Nephron progenitor cell (in vitro differentiated cells): Measurements from ENCODE around the gene ZDHHC14.
"Not testable (repeated sequence)": the region's sequence is repeated elsewhere in the genome, so short reads cannot be mapped to it uniquely, and the experiment has no call there.

Experiments used
- DNase-seq: peaks from one replicate; pipeline ENCODE4 v3.0.0; 2021
- H3K27ac Mint-ChIP-seq: 2 replicates; pipeline ENCODE4 v1.8.0; 2021; ENCODE audit warnings: mild to moderate bottlenecking, moderate library complexity, mixed read lengths
- H3K27me3 Mint-ChIP-seq: 2 replicates; pipeline ENCODE4 v1.8.0; 2021; ENCODE audit warnings: mild to moderate bottlenecking, low read depth, mixed read lengths; ENCODE audit not compliant: poor library complexity
- H3K36me3 Mint-ChIP-seq: 2 replicates; pipeline ENCODE4 v1.8.0; 2021; ENCODE audit warnings: low read depth, mixed read lengths
- H3K4me1 Mint-ChIP-seq: 2 replicates; pipeline ENCODE4 v1.8.0; 2021; ENCODE audit warnings: mixed read lengths
- H3K4me3 Mint-ChIP-seq: 2 replicates; pipeline ENCODE4 v1.8.0; 2021; ENCODE audit warnings: mild to moderate bottlenecking, moderate library complexity, mixed read lengths
- H3K9me3 Mint-ChIP-seq: 2 replicates; pipeline ENCODE4 v1.8.0; 2021; ENCODE audit warnings: mild to moderate bottlenecking, moderate library complexity, mixed read lengths
- TF ChIP-seq, protein P1 (sequence below): fragments of 200-600 bp; sonication (generic); IDR thresholded peaks from 2 replicates; pipeline ENCODE4 v1.5.0; 2021; ENCODE audit warnings: antibody characterized with exemption

The ZDHHC14 gene

DNA sequence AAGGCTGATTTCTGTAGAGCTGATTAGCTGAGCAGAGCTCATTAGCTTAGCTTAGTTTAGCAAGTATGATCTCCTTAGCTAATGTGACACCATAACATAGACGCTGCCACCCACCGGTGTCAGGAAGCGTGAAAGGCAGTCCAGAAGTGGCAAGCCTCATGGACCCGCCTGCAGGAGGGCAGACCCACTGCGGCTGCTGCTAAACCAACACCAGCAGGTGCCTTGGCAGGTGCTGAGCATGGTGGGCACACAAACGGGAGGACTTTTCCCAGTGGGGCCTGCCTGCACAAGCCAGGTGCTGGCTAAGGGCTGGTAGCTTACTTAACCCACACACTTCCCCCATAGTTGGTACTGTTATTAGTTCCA is 22.7 kb downstream of the ZDHHC14 start:
- Mint-ChIP-seq H3K9me3 (no peaks in the 10 kb centered on the region), H3K4me1 (no peaks in the 10 kb centered on the region), H3K36me3 (no peaks in the 10 kb centered on the region), H3K27me3 (peaks cover 2% of the 10 kb centered on the region), H3K4me3 (no peak overlapping the region), H3K27ac (no peak overlapping the region)
- DNase-seq, result no peak
- TF ChIP-seq, protein P1, sequence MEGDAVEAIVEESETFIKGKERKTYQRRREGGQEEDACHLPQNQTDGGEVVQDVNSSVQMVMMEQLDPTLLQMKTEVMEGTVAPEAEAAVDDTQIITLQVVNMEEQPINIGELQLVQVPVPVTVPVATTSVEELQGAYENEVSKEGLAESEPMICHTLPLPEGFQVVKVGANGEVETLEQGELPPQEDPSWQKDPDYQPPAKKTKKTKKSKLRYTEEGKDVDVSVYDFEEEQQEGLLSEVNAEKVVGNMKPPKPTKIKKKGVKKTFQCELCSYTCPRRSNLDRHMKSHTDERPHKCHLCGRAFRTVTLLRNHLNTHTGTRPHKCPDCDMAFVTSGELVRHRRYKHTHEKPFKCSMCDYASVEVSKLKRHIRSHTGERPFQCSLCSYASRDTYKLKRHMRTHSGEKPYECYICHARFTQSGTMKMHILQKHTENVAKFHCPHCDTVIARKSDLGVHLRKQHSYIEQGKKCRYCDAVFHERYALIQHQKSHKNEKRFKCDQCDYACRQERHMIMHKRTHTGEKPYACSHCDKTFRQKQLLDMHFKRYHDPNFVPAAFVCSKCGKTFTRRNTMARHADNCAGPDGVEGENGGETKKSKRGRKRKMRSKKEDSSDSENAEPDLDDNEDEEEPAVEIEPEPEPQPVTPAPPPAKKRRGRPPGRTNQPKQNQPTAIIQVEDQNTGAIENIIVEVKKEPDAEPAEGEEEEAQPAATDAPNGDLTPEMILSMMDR, result no peak

DNA sequence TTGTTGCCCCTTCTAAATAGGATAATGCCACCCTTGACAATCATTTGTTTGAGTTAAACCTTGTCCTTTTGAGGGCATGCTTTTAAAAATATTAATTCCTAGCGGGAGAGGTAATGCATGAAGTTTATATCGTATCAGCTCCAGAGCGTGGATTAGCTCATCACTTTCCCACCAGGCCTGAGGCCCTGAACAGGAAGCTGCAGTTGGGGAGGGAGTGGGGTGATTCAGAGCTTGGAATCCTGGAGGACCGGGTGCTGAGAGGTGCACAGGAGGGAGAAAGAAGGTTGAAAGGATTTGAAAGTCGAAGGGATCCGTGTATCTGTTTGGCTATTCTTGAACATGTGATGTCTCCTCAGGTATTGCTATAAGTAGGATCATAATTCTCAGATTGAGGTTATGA is 25.0 kb downstream of the ZDHHC14 start:
- no peak for DNase-seq
- TF ChIP-seq, protein P1, result no peak
- H3K4me3 Mint-ChIP-seq, result no peak overlapping the region
- no peaks in the 10 kb centered on the region for H3K27me3 Mint-ChIP-seq
- no peaks in the 10 kb centered on the region for H3K9me3 Mint-ChIP-seq
- H3K4me1 Mint-ChIP-seq, result no peaks in the 10 kb centered on the region
- H3K27ac Mint-ChIP-seq, result peak overlapping the region; percentile 24
- peaks cover 1% of the 10 kb centered on the region for H3K36me3 Mint-ChIP-seq

DNA sequence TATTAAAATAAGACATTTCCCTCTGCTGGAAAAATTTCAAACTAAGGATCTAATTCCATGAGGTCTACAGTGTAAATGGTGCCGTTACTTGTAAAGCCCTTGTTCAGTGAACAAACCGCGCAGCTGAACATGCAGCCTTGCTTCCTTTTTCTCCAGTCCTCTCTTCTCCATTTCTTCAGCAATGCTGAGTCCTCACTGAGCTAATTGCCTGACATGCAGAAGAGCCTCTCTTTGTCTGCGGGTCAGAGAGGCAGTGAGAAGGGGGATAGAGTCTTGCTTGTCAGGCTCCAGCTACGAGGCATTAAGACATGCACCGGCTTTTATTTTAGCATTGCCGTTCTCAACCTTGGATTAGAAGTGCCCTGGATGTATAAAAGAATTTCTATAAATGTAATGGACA is 25.7 kb downstream of the ZDHHC14 start:
- H3K9me3 Mint-ChIP-seq, result no peaks in the 10 kb centered on the region
- H3K36me3 Mint-ChIP-seq, result peaks cover 4% of the 10 kb centered on the region
- no peaks in the 10 kb centered on the region for H3K4me1 Mint-ChIP-seq
- no peaks in the 10 kb centered on the region for H3K27me3 Mint-ChIP-seq
- TF ChIP-seq, protein P1, result no peak
- no peak overlapping the region for H3K4me3 Mint-ChIP-seq
- DNase-seq, result no peak
- H3K27ac Mint-ChIP-seq, result no peak overlapping the region

DNA sequence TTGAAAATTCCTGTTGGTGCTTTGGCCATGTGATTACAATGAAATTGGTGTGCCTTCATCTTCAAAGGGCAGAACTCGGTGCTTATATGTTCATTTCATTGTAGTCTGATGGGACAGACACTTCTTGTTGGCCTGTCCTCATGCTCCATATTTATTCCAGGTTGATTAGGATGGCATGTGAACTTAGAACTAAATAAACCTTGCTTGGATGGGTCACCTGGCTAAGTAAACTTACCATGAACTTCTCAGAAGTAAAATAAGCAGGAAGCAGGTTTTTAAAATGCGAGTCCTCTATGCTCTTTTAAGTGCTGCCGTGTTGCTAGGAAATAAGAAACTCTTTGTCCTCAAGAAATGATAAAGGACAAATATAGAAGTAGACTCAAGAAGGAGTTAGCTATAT is 26.7 kb downstream of the ZDHHC14 start:
- TF ChIP-seq, protein P1, result no peak
- H3K27ac Mint-ChIP-seq, result no peak overlapping the region
- no peak overlapping the region for H3K4me3 Mint-ChIP-seq
- peaks cover 4% of the 10 kb centered on the region for H3K36me3 Mint-ChIP-seq
- no peaks in the 10 kb centered on the region for H3K4me1 Mint-ChIP-seq
- no peaks in the 10 kb centered on the region for H3K27me3 Mint-ChIP-seq
- H3K9me3 Mint-ChIP-seq, result no peaks in the 10 kb centered on the region
- no peak for DNase-seq

DNA sequence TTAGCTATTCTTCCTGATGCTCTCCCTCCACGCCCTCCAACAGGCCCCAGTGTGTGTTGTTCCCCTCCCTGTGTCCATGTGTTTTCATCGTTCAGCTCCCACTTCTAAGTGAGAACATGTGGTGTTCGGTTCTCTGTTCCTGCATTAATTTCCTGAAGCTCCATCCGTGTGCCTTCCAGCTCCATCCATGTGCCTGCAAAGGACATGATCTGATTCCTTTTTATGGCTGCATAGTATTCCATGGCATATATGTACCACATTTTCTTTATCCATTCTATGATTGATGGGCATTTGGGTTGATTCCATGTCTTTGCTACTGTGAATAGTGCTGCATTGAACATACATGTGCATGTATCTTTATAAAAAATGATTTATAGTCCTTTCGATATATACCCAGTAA is 27.4 kb downstream of the ZDHHC14 start:
- DNase-seq, H3K27ac Mint-ChIP-seq, H3K4me1 Mint-ChIP-seq, H3K36me3 Mint-ChIP-seq, H3K4me3 Mint-ChIP-seq, H3K9me3 Mint-ChIP-seq, H3K27me3 Mint-ChIP-seq: not testable (repeated sequence)

DNA sequence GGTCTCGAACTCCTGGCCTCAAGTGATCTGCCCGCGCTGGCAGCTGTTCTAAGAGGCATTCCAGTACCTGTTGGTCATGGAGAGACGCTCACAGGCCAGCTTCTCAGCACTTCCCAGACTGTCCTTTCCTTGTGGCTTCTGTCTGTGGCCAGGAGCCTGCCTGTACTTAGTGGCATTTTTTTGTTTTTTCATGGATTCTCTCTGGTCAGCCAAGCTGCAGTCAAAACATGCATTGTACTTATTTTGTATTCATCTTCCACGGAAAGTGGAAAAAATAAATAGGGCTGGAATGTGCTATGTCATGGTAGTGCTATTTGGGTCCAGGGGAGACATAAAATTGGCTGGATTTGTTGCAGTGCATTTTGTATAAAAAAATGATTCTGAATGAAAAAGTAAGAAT is 29.1 kb downstream of the ZDHHC14 start:
- H3K9me3 Mint-ChIP-seq, result no peaks in the 10 kb centered on the region
- no peak overlapping the region for H3K4me3 Mint-ChIP-seq
- DNase-seq, result no peak
- no peaks in the 10 kb centered on the region for H3K27me3 Mint-ChIP-seq
- TF ChIP-seq, protein P1, result no peak
- H3K4me1 Mint-ChIP-seq, result no peaks in the 10 kb centered on the region
- no peak overlapping the region for H3K27ac Mint-ChIP-seq
- peaks cover 4% of the 10 kb centered on the region for H3K36me3 Mint-ChIP-seq

DNA sequence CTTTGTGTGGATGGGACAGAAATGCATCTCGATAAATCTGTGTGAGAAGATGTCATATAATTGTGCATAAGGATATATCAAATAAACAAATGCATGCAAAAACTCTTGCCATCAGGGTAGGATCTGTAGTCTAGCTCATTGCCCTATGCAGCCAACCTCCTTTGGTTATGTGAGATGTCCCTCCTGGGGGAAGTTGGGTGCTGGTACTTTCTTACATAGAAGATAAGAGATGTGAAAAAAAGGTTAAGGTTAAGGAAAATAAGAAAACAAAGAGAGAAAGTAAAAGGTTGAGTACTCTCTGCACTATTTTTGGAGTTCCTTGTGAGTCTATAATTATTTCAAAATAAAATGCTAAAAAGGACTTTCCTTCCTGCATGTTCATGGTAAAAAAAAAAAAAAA is 30.4 kb downstream of the ZDHHC14 start:
- Mint-ChIP-seq H3K4me1 (no peaks in the 10 kb centered on the region), H3K36me3 (peaks cover 4% of the 10 kb centered on the region), H3K9me3 (no peaks in the 10 kb centered on the region), H3K27me3 (no peaks in the 10 kb centered on the region), H3K27ac (no peak overlapping the region), H3K4me3 (no peak overlapping the region)
- TF ChIP-seq, protein P1, result no peak
- DNase-seq, result no peak
